Cardiac fibroblast (primary cell): Measurements from ENCODE around the gene EIF4B.
"Not testable (repeated sequence)": the region's sequence is repeated elsewhere in the genome, so short reads cannot be mapped to it uniquely, and the experiment has no call there.

Experiments used
- DNase-seq, 2 donors: peaks; one replicate each; pipeline versions ENCODE4 v3.0.0 to v3.0.0-alpha.2; 2010; ENCODE audit warnings: low read depth in 2 of 2
- H3K4me3 ChIP-seq, 2 donors: replicated peaks in 1 of 2; 1 replicate in 1 of 2; 2 replicates in 1 of 2; pipeline ENCODE4 v1.5.1; 2011; ENCODE audit warnings: low read depth in 2 of 2, low read length in 2 of 2, mild to moderate bottlenecking in 2 of 2, moderate library complexity in 1 of 2
- TF ChIP-seq, protein P1 (sequence below): IDR thresholded peaks from one replicate; pipeline ENCODE4 v1.5.1; 2011; ENCODE audit warnings: low read depth, mild to moderate bottlenecking, low read length, inconsistent platforms

The EIF4B gene

DNA sequence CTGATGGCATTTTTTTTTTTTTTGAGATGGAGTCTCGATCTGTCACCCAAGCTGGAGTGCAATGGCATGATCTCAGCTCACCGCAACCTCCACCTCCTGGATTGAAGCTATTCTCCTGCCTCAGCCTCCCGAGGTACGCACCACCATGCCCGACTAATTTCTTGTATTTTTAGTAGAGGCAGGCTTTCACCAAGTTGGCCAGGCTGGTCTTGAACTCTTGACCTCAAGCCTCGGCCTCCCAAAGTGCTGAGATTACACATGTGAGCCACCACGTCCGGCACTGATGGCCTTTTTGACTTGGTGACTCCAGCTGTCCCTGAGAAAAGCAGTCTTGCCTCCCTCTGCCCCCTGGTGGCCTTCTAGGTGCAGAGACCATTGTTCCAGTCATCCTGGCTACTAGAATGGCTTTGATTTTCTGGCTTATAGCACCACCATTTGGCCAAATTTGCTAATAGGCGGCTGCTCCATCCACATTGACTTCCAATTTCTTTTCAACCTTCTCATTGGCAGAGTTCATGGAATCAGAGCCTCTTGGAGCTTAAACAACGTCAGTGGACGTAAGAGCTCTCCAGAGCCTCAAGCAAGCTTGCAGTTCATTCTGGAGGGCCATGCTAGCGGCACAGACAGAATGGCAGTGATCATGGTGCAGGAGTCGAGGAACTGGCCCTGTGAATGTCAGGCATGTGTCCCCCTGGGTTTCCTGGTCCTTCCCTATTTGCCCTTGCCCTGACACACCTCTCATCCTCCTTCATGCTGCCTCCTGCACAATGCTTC, 25.4 kb upstream of the EIF4B start:
- TF ChIP-seq, protein P1, sequence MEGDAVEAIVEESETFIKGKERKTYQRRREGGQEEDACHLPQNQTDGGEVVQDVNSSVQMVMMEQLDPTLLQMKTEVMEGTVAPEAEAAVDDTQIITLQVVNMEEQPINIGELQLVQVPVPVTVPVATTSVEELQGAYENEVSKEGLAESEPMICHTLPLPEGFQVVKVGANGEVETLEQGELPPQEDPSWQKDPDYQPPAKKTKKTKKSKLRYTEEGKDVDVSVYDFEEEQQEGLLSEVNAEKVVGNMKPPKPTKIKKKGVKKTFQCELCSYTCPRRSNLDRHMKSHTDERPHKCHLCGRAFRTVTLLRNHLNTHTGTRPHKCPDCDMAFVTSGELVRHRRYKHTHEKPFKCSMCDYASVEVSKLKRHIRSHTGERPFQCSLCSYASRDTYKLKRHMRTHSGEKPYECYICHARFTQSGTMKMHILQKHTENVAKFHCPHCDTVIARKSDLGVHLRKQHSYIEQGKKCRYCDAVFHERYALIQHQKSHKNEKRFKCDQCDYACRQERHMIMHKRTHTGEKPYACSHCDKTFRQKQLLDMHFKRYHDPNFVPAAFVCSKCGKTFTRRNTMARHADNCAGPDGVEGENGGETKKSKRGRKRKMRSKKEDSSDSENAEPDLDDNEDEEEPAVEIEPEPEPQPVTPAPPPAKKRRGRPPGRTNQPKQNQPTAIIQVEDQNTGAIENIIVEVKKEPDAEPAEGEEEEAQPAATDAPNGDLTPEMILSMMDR = peak; percentile 95
- no peak overlapping the region for H3K4me3 ChIP-seq
- peak; percentile 94 to 95 for DNase-seq

GRCh38 chr12:52984136-52984535, 22.1 kb upstream of the EIF4B start:
- DNase-seq = no peak
- H3K4me3 ChIP-seq = no peak overlapping the region
- TF ChIP-seq, protein P1 = no peak

GRCh38 chr12:52988898-52989297, 17.4 kb upstream of the EIF4B start:
- H3K4me3 ChIP-seq = no peak overlapping the region
- TF ChIP-seq, protein P1 = no peak
- DNase-seq = no peak

DNA sequence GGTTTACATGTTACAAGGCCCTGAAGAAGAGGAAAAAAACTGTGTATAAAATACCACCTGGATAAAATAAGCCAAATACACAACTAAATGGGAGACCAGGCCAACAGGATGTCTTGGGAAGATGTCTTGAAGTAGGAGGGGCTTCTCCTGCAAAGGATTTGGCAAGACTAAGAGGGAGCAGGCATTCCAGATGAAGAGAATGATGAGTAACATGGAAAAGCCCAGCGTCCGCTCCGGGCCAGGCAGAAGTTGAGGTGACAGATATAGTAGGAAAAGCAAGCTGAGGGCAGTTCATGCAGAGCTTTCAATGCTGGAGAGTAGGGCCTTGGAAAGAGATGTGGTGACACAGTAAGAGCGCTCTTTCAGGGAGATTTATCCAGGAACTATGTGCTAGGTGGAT, 16.1 kb upstream of the EIF4B start:
- no peak overlapping the region for H3K4me3 ChIP-seq
- TF ChIP-seq, protein P1 = no peak
- peak; percentile 29 to 46 for DNase-seq

- H3K4me3 ChIP-seq, DNase-seq: not testable (repeated sequence)
Measured at GRCh38 chr12:52992240-52992639, 14.0 kb upstream of the EIF4B start.

DNA sequence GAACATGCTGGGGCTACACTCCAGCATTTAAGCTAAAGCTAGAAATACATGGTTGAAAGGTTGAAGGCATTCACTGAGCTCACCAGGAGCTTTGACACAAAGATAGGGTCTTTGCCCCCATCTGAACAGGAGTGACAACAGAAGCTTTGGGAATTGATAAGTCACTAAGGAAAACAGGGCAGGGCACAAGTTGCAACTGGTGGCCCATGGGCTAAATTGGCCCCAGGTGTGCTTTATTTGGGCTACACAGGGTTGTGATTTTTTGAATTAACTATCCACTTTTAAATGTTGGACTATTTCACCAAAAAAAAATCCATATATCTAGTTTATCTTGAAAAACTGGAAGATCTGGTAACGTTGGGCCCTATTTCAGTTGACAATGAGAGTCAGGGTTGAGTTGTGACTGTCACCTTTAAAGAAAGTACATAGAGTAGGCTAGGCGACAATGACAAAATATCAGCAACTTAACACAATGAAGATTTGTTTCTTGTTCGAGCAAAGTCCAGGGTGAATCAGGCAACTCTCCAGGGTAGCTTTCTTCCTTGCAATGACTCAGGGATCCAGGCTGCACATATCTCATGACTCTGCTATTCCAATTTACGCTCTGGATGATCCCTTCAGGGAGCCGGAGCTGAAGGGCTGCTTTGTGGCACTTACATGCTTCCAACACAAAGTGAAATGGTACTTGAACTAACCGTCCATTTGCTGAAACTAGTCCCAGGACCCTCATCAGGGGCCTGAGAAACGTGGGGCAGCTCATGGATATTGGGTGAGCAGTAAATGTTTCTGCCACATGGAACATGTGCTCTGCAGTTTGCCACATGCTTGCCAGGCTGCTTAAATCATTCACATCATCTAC, 13.3 kb upstream of the EIF4B start:
- TF ChIP-seq, protein P1 = no peak
- peak; percentile 49 to 79 for DNase-seq
- H3K4me3 ChIP-seq = no peak overlapping the region

DNA sequence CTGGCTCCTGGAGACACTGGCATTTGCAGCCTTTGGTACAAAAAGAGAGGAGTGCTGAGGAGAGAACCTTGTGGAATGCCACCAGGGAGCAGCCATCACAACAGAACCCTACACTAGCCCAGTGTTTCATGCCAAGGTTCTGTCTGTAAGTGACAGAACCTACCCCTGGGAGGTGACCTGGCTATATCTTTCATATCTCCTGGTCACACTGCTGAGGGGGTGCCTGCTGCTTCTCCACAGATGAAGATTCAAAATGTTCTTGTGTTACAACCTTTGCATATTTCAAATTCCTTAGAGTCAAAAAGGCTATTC, 12.7 kb upstream of the EIF4B start:
- TF ChIP-seq, protein P1 = no peak
- H3K4me3 ChIP-seq = no peak overlapping the region
- no peak for DNase-seq
